Fibroblast of lung (primary cell): ENCODE measurements around the gene KRT72. TPM values are rescaled to one million over a fixed set of nuclear protein-coding genes. Genes with fewer than 3 reads are reported as not detected.

Experiments
- DNase-seq, 2 donors: peaks; one replicate each; pipeline versions ENCODE4 v3.0.0 to v3.0.0-alpha.2; 2010; ENCODE audit warnings: low read depth in 2 of 2
- H2AFZ ChIP-seq: 2 replicates; pipeline ENCODE4 v1.5.1; 2012; ENCODE audit warnings: low read length, control low read depth, inconsistent platforms
- H3K27ac ChIP-seq: 2 replicates; pipeline ENCODE4 v1.5.1; 2011; ENCODE audit warnings: low read length, control low read depth; ENCODE audit not compliant: insufficient read depth
- H3K27me3 ChIP-seq: 2 replicates; pipeline ENCODE4 v1.5.1; 2011; ENCODE audit warnings: mild to moderate bottlenecking, low read length; ENCODE audit not compliant: control insufficient read depth, insufficient read depth
- H3K36me3 ChIP-seq: 2 replicates; pipeline ENCODE4 v1.5.1; 2011; ENCODE audit warnings: low read length; ENCODE audit not compliant: control insufficient read depth, insufficient read depth
- H3K4me1 ChIP-seq: 2 replicates; pipeline ENCODE4 v1.5.1; 2011; ENCODE audit warnings: low read length; ENCODE audit not compliant: control insufficient read depth, insufficient read depth; ENCODE audit errors: extremely low read depth
- H3K4me2 ChIP-seq: 2 replicates; pipeline ENCODE4 v1.5.1; 2011; ENCODE audit warnings: low read length, control low read depth; ENCODE audit not compliant: insufficient read depth; ENCODE audit errors: extremely low read depth
- H3K4me3 ChIP-seq, 4 experiments: fragments of 200-600 bp in 1 of 4; sonication (generic) in 1 of 4; replicated peaks in 1 of 4; 2 replicates each; pipeline ENCODE4 v1.5.1; 2011 to 2016; ENCODE audit warnings: low read length in 4 of 4, low read depth in 3 of 4, mild to moderate bottlenecking in 3 of 4, control low read depth in 2 of 4, inconsistent platforms in 1 of 4, mixed read lengths in 1 of 4; ENCODE audit not compliant: insufficient read depth in 1 of 4; ENCODE audit errors: control extremely low read depth in 1 of 4
- H3K79me2 ChIP-seq: 2 replicates; pipeline ENCODE4 v1.5.1; 2012; ENCODE audit warnings: mild to moderate bottlenecking, low read length, inconsistent platforms; ENCODE audit not compliant: control insufficient read depth, insufficient read depth
- H3K9ac ChIP-seq: 2 replicates; pipeline ENCODE4 v1.5.1; 2011; ENCODE audit warnings: mild to moderate bottlenecking, low read length, control low read depth; ENCODE audit not compliant: insufficient read depth
- H3K9me3 ChIP-seq: 2 replicates; pipeline ENCODE4 v1.5.1; 2012; ENCODE audit warnings: low read depth, low read length; ENCODE audit not compliant: control insufficient read depth, insufficient read depth
- H4K20me1 ChIP-seq: 2 replicates; pipeline ENCODE4 v1.5.1; 2011; ENCODE audit warnings: low read length; ENCODE audit not compliant: control insufficient read depth, insufficient read depth; ENCODE audit errors: extremely low read depth
- EZH2 ChIP-seq: IDR thresholded peaks from 2 replicates; pipeline ENCODE4 v1.5.1; 2012; ENCODE audit warnings: low read length, control low read depth, mild to moderate bottlenecking; ENCODE audit errors: missing control alignments
- polyA plus RNA-seq, 2 donors: library from polyadenylated mRNA; depleted of rRNA in 1 of 2; stranded (reverse) in 1 of 2; unstranded in 1 of 2; fragments of >200 nt; gene quantifications; 2 replicates each; pipeline ENCODE4 v1.2.1, GENCODE V29; 2011 to 2012; ENCODE audit warnings: missing spikeins in 1 of 2
- total RNA-seq: library from RNA; depleted of rRNA; stranded (reverse); fragments of >200 nt; gene quantifications from 2 replicates; pipeline ENCODE4 v1.2.1, GENCODE V29; 2014
- TF ChIP-seq, protein P1 (sequence below), 2 donors: IDR thresholded peaks in 1 of 2; conservative IDR thresholded peaks in 1 of 2; 1 replicate in 1 of 2; 2 replicates in 1 of 2; pipeline ENCODE4 v1.5.1; 2011 to 2012; ENCODE audit warnings: low read length in 2 of 2, control low read depth in 1 of 2, inconsistent platforms in 1 of 2, low read depth in 1 of 2, mild to moderate bottlenecking in 1 of 2

The KRT72 gene
- total and polyA plus RNA-seq, 2 donors (not counting 1 experiment from before 2014, with no cell fraction given) = not detected

DNA sequence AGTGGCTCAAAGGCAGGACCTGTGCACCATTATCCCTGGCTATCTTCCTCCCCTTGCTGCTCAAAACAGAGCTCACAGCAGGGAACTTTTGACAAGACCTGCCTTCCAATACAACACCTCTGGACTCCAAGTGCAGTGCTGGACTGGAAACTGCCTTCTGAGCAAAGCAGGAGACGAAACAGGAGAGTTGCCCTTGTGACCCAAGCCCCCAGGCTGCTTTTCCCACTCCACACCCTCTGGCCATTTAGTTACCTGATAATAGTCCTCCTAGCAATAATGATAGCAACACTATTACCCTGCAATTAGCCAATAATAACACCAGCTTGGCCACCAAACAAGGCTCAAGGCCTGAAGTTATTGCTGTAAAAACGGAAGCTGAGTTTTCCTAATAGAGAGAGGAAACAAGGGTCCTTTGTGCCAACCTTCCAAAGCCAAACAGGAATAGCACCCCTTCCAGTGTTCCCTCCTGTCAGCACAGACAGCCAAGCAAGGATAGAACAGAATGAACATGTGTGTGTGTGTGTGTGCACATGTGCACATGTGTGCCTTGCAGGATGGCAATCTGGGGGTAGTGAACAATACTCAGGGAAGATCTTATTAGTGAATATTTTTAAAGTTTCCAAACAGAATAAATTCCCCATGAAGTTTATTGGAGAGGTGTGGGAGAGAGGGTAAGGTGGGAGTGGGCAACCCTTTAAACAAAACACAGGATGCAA, 26.3 kb upstream of the KRT72 start:
- Histone ChIP-seq H2AFZ (no peak overlapping the region), H3K36me3 (no peaks in the 10 kb centered on the region), H3K27ac (no peak overlapping the region), H3K4me1 (no peaks in the 10 kb centered on the region), H3K79me2 (no peaks in the 10 kb centered on the region), H3K27me3 (no peaks in the 10 kb centered on the region), H3K4me3 (no peak overlapping the region), H3K4me2 (no peak overlapping the region), H3K9me3 (no peaks in the 10 kb centered on the region), H4K20me1 (no peaks in the 10 kb centered on the region), H3K9ac (no peak overlapping the region)
- TF ChIP-seq EZH2 = no peak
- TF ChIP-seq, protein P1, sequence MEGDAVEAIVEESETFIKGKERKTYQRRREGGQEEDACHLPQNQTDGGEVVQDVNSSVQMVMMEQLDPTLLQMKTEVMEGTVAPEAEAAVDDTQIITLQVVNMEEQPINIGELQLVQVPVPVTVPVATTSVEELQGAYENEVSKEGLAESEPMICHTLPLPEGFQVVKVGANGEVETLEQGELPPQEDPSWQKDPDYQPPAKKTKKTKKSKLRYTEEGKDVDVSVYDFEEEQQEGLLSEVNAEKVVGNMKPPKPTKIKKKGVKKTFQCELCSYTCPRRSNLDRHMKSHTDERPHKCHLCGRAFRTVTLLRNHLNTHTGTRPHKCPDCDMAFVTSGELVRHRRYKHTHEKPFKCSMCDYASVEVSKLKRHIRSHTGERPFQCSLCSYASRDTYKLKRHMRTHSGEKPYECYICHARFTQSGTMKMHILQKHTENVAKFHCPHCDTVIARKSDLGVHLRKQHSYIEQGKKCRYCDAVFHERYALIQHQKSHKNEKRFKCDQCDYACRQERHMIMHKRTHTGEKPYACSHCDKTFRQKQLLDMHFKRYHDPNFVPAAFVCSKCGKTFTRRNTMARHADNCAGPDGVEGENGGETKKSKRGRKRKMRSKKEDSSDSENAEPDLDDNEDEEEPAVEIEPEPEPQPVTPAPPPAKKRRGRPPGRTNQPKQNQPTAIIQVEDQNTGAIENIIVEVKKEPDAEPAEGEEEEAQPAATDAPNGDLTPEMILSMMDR (conservative IDR thresholded peaks at IDR 0.05 in 1 of 2, IDR thresholded peaks at IDR 0.05 in 1 of 2; ENCODE audit: low read depth in 1 of 2, low read length in 2 of 2) = no peak
- no peak for DNase-seq

DNA sequence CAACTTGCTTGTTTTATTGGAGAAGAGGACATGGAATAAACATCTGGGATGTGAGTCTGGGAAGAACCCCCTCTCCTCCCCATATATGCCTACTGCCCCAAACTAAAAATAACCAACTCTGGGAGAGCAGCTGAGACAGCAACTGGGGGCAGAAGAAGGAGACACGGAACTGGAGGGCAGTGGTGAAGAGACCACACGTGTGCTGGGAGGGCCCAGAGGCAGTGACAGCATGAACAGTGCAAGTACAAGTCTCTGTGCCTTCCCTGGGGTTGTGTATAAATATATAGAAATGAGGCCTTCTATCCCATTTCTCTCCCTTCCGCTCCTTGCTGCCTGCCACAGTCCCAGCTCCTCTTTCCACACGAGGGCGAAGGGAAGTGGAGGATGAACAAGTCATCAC, 21.1 kb upstream of the KRT72 start:
- Histone ChIP-seq H4K20me1 (no peaks in the 10 kb centered on the region), H3K9ac (no peak overlapping the region), H3K4me1 (no peaks in the 10 kb centered on the region), H3K4me2 (no peak overlapping the region), H3K27ac (no peak overlapping the region), H3K79me2 (no peaks in the 10 kb centered on the region), H2AFZ (no peak overlapping the region), H3K4me3 (no peak overlapping the region), H3K36me3 (no peaks in the 10 kb centered on the region), H3K27me3 (no peaks in the 10 kb centered on the region), H3K9me3 (no peaks in the 10 kb centered on the region)
- DNase-seq = no peak
- no peak for TF ChIP-seq EZH2

GRCh38 chr12:52618866-52619265, 17.6 kb upstream of the KRT72 start:
- no peak for DNase-seq
- no peak overlapping the region for H3K4me2 ChIP-seq
- no peak overlapping the region for H3K4me3 ChIP-seq
- no peak overlapping the region for H2AFZ ChIP-seq
- H3K9ac ChIP-seq = no peak overlapping the region
- TF ChIP-seq, protein P1 (conservative IDR thresholded peaks at IDR 0.05 in 1 of 2, IDR thresholded peaks at IDR 0.05 in 1 of 2; ENCODE audit: low read depth in 1 of 2, low read length in 2 of 2) = no peak
- no peak for TF ChIP-seq EZH2
- H3K79me2 ChIP-seq = no peaks in the 10 kb centered on the region
- no peaks in the 10 kb centered on the region for H3K9me3 ChIP-seq
- H3K36me3 ChIP-seq = no peaks in the 10 kb centered on the region
- H3K27ac ChIP-seq = no peak overlapping the region
- H3K27me3 ChIP-seq = no peaks in the 10 kb centered on the region
- H4K20me1 ChIP-seq = peaks cover 2% of the 10 kb centered on the region
- no peaks in the 10 kb centered on the region for H3K4me1 ChIP-seq
